Memory B cell (primary cell): ENCODE data around the gene MBD6.
"Not testable (repeated sequence)": the region's sequence is repeated elsewhere in the genome, so short reads cannot be mapped to it uniquely, and the experiment has no call there.

Experiments used
- ATAC-seq: fragments of 150-1000 bp; cut with Tn5 transposase; 2 replicates; pipeline ENCODE4 v1.10.0; 2021; ENCODE audit warnings: low read depth, mild to moderate bottlenecking, moderate library complexity
- DNase-seq, 2 donors: peaks; one replicate each; pipeline ENCODE4 v3.0.0; 2022; ENCODE audit warnings: low spot score in 2 of 2
- H3K27ac Mint-ChIP-seq: one replicate; pipeline ENCODE4 v1.8.0; 2022; ENCODE audit warnings: mild to moderate bottlenecking, moderate library complexity, mixed read lengths
- H3K27me3 Mint-ChIP-seq: one replicate; pipeline ENCODE4 v1.8.0; 2022; ENCODE audit warnings: mixed read lengths
- H3K36me3 Mint-ChIP-seq: one replicate; pipeline ENCODE4 v1.8.0; 2022; ENCODE audit warnings: mild to moderate bottlenecking, mixed read lengths
- H3K4me1 Mint-ChIP-seq: one replicate; pipeline ENCODE4 v1.8.0; 2022; ENCODE audit warnings: mixed read lengths
- H3K4me3 Mint-ChIP-seq: one replicate; pipeline ENCODE4 v1.8.0; 2022; ENCODE audit warnings: mild to moderate bottlenecking, moderate library complexity, mixed read lengths
- H3K9me3 Mint-ChIP-seq: one replicate; pipeline ENCODE4 v1.8.0; 2022; ENCODE audit warnings: mixed read lengths

The MBD6 gene

GRCh38 chr12:57516617-57517153 lies 5.9 kb upstream of the MBD6 start:
- DNase-seq (no peak), ATAC-seq (no peak)
- Mint-ChIP-seq H3K27me3 (no peaks in the 10 kb centered on the region), H3K36me3 (peaks cover 41% of the 10 kb centered on the region), H3K9me3 (no peaks in the 10 kb centered on the region), H3K4me3 (no peak overlapping the region), H3K27ac (peak overlapping the region; percentile 83), H3K4me1 (peaks cover 22% of the 10 kb centered on the region)

DNA sequence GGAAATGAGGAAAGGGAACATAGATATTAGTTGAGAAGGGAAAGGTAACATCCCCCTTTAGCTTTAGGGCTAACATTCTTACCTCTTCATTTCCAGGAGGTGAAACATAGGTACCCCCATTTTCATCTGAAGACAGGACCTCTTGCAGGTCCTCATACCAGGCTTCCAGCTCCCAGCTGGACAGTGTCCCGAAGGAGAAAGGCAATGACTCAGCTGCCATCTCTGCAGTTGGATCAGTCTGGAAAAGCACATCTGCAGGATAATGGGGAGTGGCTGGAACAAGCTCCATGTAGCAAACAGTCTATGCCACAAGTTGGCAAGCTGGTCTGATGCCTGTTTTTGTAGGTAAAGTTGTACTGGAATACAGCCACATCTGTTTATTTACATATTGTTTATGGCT lies 5.4 kb upstream of the MBD6 start:
- no peak for DNase-seq
- peaks cover 25% of the 10 kb centered on the region for H3K4me1 Mint-ChIP-seq
- peak overlapping the region; percentile 83 for H3K27ac Mint-ChIP-seq
- no peak for ATAC-seq
- no peak overlapping the region for H3K4me3 Mint-ChIP-seq
- no peaks in the 10 kb centered on the region for H3K9me3 Mint-ChIP-seq
- no peaks in the 10 kb centered on the region for H3K27me3 Mint-ChIP-seq
- peaks cover 37% of the 10 kb centered on the region for H3K36me3 Mint-ChIP-seq

DNA sequence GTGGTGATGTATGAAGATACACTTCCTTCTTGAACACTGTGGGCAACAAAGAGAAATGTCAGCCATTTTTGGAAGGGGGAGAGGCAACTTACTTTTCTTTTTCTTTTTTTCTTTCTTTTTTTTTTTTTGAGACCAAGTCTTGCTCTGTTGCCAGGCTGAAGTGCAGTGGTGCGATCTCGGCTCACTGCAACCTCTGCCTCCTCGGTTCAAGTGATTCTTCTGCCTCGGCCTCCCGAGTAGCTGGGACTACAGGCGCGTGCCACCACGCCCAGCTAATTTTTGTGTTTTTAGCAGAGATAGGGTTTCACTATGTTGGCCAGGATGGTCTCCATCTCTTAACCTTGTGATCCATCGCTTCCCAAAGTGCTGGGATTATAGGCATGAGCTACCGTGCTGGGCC lies 4.9 kb upstream of the MBD6 start:
- H3K4me1 Mint-ChIP-seq, result peaks cover 25% of the 10 kb centered on the region
- peaks cover 33% of the 10 kb centered on the region for H3K36me3 Mint-ChIP-seq
- H3K27ac Mint-ChIP-seq, result peak overlapping the region; percentile 83
- not testable (repeated sequence) for H3K27me3 Mint-ChIP-seq, H3K9me3 Mint-ChIP-seq, ATAC-seq, DNase-seq, H3K4me3 Mint-ChIP-seq

GRCh38 chr12:57518176-57518919 lies 4.3 kb upstream of the MBD6 start:
- no peak for DNase-seq
- peaks cover 26% of the 10 kb centered on the region for H3K36me3 Mint-ChIP-seq
- H3K9me3 Mint-ChIP-seq, result no peaks in the 10 kb centered on the region
- H3K4me3 Mint-ChIP-seq, result peak overlapping the region; percentile 97
- peak overlapping the region; percentile 83 for H3K27ac Mint-ChIP-seq
- peaks cover 28% of the 10 kb centered on the region for H3K4me1 Mint-ChIP-seq
- H3K27me3 Mint-ChIP-seq, result no peaks in the 10 kb centered on the region
- ATAC-seq, result no peak

DNA sequence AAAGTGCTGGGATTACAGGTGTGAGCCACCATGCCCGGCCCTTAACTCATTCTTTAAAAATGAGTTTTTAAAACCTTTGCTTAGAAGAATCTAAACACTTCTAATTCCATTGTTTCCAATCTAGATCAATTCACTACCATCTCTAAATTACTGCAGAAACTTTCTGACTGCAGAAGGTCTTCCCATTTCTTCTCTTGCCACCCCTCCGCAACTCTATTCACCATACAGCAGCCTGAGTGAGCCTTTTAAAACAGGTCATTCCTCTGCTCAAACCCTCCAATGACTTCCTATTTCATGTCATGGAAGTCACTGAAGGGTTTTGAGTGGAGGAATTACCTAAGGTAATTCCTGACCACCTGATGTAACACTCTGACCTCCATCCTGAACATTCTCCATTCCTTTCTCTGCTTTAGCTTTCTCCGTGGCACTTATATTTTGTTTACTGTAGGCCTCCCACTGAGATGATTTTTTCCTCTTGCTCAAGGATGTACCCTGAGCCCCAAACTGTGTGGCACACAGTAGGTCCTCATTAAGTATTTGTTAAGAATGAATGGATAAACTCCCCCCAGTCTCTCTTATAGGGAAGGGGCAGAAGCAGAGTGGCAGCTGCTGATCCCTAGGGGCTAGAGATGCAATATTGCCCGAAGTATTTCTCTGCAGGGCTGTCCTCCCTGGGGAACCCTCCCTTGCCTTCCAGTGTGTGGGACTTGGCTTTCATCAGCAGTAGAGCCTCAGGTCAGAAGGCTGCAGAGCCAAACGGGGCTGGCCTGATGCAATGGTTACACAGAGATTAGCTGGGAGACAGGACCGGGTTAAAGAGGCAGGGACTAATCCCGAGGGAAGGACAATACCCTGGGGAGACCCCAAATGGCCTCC lies 3.5 kb upstream of the MBD6 start:
- DNase-seq (peak in 1 of 2 donors; percentile 29), ATAC-seq (no peak)
- H3K4me1 Mint-ChIP-seq, result peaks cover 35% of the 10 kb centered on the region
- peak overlapping the region; percentile 97 for H3K4me3 Mint-ChIP-seq
- H3K9me3 Mint-ChIP-seq, result no peaks in the 10 kb centered on the region
- no peaks in the 10 kb centered on the region for H3K27me3 Mint-ChIP-seq
- peak overlapping the region; percentile 99 for H3K27ac Mint-ChIP-seq
- H3K36me3 Mint-ChIP-seq, result peaks cover 24% of the 10 kb centered on the region

DNA sequence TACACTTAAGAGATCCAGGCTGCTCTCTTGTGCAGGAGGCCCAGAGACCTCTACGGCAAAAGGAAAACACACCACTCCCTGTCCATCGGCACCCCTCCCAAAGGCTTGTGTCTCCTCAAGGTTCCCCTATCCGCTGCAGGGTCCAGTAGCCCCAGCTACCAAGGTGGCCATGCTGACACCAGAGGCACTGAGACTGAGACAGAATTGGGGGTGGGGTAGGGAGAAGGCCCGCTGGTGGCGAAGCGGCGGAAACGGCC lies 2.9 kb upstream of the MBD6 start:
- Mint-ChIP-seq H3K9me3 (no peaks in the 10 kb centered on the region), H3K4me1 (peaks cover 39% of the 10 kb centered on the region), H3K27me3 (no peaks in the 10 kb centered on the region), H3K36me3 (peaks cover 24% of the 10 kb centered on the region), H3K27ac (peak overlapping the region; percentile 99), H3K4me3 (peak overlapping the region; percentile 97)
- ATAC-seq (no peak), DNase-seq (peak in 1 of 2 donors; percentile 29)

DNA sequence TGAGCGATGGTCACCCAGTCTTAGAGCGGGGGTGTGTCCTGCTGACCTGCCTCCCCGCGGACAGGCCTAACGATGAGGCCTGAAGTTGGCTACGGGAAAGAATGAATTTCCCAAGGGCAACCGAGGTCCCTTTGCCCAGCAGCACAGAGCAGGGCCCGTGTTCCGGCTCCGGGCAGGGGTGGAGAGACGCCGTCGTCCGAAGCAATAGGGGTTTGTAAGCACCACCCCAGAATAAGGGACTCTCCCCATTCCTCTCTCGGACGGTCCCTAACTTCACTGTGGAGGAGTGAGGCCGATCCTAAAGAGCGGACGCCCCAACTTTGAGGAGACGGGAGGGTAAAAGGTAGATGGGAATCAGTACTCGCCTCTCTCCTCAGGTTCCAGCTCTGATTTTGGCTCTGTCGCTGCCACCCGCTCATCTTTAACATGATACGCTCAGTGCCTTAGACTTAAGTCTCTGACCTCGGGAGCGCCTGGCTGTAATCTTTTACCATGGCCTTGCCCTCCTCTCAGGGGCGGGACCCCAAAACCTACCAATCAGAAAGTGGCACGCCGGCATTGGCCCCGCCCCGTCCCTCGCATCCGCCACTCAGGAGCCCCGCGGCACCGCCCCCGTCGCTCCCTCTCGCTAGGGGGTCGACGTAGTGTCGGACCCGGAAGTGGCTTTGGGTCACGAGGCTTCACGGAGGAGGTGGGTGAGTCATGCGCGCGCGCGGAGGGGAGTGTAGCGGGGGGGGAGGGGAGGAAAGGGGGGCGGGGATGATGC lies 2.4 kb upstream of the MBD6 start, which contains the start of gene DDIT3:
DDIT3 (minus strand) TSS at position 462 of the 766 bp plus-strand sequence. CDS start 3,108 bp downstream, outside the sequence.
- Mint-ChIP-seq H3K9me3 (no peaks in the 10 kb centered on the region), H3K27me3 (no peaks in the 10 kb centered on the region), H3K4me3 (peak within 1 kb of the TSS; percentile 97), H3K4me1 (peaks cover 42% of the 10 kb centered on the region), H3K36me3 (peaks cover 23% of the 10 kb centered on the region), H3K27ac (peak within 1 kb of the TSS; percentile 99)
- DNase-seq (peak; percentile 97 to 99), ATAC-seq (peak; percentile 73)

- DNase-seq (peak in 1 of 2 donors; percentile 40), ATAC-seq (no peak)
- peak overlapping the region; percentile 99 for H3K27ac Mint-ChIP-seq
- peak overlapping the region; percentile 97 for H3K4me3 Mint-ChIP-seq
- H3K27me3 Mint-ChIP-seq, result no peaks in the 10 kb centered on the region
- H3K9me3 Mint-ChIP-seq, result no peaks in the 10 kb centered on the region
- peaks cover 46% of the 10 kb centered on the region for H3K4me1 Mint-ChIP-seq
- peaks cover 16% of the 10 kb centered on the region for H3K36me3 Mint-ChIP-seq
Observed at GRCh38 chr12:57521525-57522010, 1.1 kb upstream of the MBD6 start.

DNA sequence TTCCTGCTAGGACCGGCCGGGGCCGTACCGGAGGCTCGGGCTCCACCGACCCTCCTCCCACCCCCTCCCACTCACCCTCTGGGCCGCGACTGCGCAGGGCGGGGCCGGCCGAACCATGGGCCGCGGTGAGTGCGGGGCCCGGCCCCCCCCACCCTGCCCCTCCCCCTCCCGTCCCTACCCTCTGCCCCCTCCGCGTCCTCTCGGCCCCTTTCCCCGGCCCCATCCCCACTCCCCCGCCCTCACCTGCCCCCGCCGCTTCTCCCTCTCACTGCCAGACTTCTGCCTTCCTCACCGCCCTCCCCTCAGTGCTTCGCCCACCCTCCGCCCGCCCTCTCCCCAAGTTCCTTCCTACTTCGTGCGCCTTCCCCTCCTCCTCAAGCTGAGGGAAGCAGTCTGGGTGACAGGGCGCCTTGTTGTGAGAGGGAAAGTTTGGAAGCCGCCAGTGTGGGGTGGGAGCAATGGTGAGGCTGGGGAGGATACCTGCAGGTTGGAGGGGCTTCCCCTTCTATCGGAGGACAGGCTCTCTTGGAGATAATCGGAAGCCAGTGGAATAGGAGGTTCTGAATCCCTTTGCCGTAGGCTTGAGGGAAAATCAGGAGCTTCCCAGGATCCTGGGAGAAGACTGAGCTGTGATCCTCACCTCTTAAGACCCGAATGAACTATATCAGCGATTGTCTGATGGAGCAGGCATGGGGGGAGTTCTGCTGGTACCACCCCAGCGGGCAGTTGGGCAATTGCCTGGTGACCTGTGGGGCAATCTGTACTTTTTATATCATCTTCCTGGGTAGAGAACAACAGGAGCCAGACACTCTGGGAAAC lies 472 bp downstream of the MBD6 start:
- Mint-ChIP-seq H3K4me1 (peaks cover 43% of the 10 kb centered on the region), H3K27me3 (no peaks in the 10 kb centered on the region), H3K27ac (peak overlapping the region; percentile 99), H3K9me3 (no peaks in the 10 kb centered on the region), H3K36me3 (peaks cover 8% of the 10 kb centered on the region), H3K4me3 (peak overlapping the region; percentile 91)
- no peak for ATAC-seq
- no peak for DNase-seq

GRCh38 chr12:57523706-57524614 lies 1.3 kb downstream of the MBD6 start:
- no peaks in the 10 kb centered on the region for H3K9me3 Mint-ChIP-seq
- DNase-seq (peak in 1 of 2 donors; percentile 26), ATAC-seq (no peak)
- H3K4me1 Mint-ChIP-seq, result peaks cover 36% of the 10 kb centered on the region
- peak overlapping the region; percentile 91 for H3K27ac Mint-ChIP-seq
- H3K4me3 Mint-ChIP-seq, result peak overlapping the region; percentile 91
- peaks cover 4% of the 10 kb centered on the region for H3K36me3 Mint-ChIP-seq
- H3K27me3 Mint-ChIP-seq, result no peaks in the 10 kb centered on the region

- H3K27ac Mint-ChIP-seq, result peak overlapping the region; percentile 91
Observed at GRCh38 chr12:57524814-57525614, 2.4 kb downstream of the MBD6 start.

More at GRCh38 chr12:57524814-57525614, 2.4 kb downstream of the MBD6 start:
- Mint-ChIP-seq H3K36me3 (peaks cover 6% of the 10 kb centered on the region), H3K4me1 (peaks cover 32% of the 10 kb centered on the region), H3K4me3 (no peak overlapping the region), H3K9me3 (no peaks in the 10 kb centered on the region), H3K27me3 (no peaks in the 10 kb centered on the region)
- no peak for ATAC-seq
- no peak for DNase-seq
